Osteoblast (primary cell): ENCODE measurements around the gene TMEM41B. TPM values are rescaled to one million over a fixed set of nuclear protein-coding genes. Genes with fewer than 3 reads are reported as not detected.

Source experiments
- DNase-seq: peaks from one replicate; pipeline ENCODE4 v3.0.0; 2011; ENCODE audit warnings: low spot score, mixed read lengths; ENCODE audit not compliant: insufficient read length; ENCODE audit errors: missing footprints
- H2AFZ ChIP-seq: 2 replicates; pipeline ENCODE4 v1.6.0; 2011; ENCODE audit warnings: mild to moderate bottlenecking, low read length
- H3K27ac ChIP-seq: 2 replicates; pipeline ENCODE4 v1.5.1; 2011; ENCODE audit warnings: mild to moderate bottlenecking, low read depth, low read length, moderate library complexity
- H3K27me3 ChIP-seq: 2 replicates; pipeline ENCODE4 v1.6.0; 2012; ENCODE audit warnings: mild to moderate bottlenecking, control low read depth, inconsistent platforms, low read length, moderate library complexity; ENCODE audit not compliant: insufficient read depth
- H3K36me3 ChIP-seq: 2 replicates; pipeline ENCODE4 v1.5.1; 2011; ENCODE audit warnings: mild to moderate bottlenecking, low read length, control low read depth, moderate library complexity; ENCODE audit not compliant: insufficient read depth
- H3K4me1 ChIP-seq: 2 replicates; pipeline ENCODE4 v1.5.1; 2011; ENCODE audit warnings: mild to moderate bottlenecking, low read length, control low read depth, moderate library complexity; ENCODE audit not compliant: insufficient read depth
- H3K4me2 ChIP-seq: 2 replicates; pipeline ENCODE4 v1.6.0; 2011; ENCODE audit warnings: mild to moderate bottlenecking, low read length; ENCODE audit not compliant: insufficient read depth
- H3K4me3 ChIP-seq: fragments of 200-600 bp; sonication (generic); 3 replicates; pipeline ENCODE4 v1.5.1; 2012; ENCODE audit warnings: mild to moderate bottlenecking, low read length, inconsistent platforms; ENCODE audit not compliant: insufficient read depth
- H3K79me2 ChIP-seq: 2 replicates; pipeline ENCODE4 v1.6.0; 2012; ENCODE audit warnings: mild to moderate bottlenecking, low read length, control low read depth, inconsistent platforms; ENCODE audit not compliant: insufficient read depth
- H3K9me3 ChIP-seq: 2 replicates; pipeline ENCODE4 v1.5.1; 2011; ENCODE audit warnings: low read depth, low read length, control low read depth
- H4K20me1 ChIP-seq: 2 replicates; pipeline ENCODE4 v1.6.0; 2012; ENCODE audit warnings: mild to moderate bottlenecking, low read length, control low read depth; ENCODE audit not compliant: insufficient read depth
- CTCF ChIP-seq: IDR thresholded peaks from 2 replicates; pipeline ENCODE4 v1.5.1; 2011; ENCODE audit warnings: mild to moderate bottlenecking, low read depth, low read length, moderate library complexity; ENCODE audit errors: extremely low read depth
- total RNA-seq: library from RNA; depleted of rRNA; stranded (reverse); fragments of >200 nt; gene quantifications from 2 replicates; pipeline ENCODE4 v1.2.3, GENCODE V29; 2012

TMEM41B gene
- total RNA-seq, 1 donor = 56.1 TPM

GRCh38 chr11:9273376-9274336, 40.7 kb downstream of the TMEM41B start:
- no peak for TF ChIP-seq CTCF
- H3K79me2 ChIP-seq = no peaks in the 10 kb centered on the region
- no peaks in the 10 kb centered on the region for H3K36me3 ChIP-seq
- no peak overlapping the region for H3K4me3 ChIP-seq
- H4K20me1 ChIP-seq = no peaks in the 10 kb centered on the region
- peak; percentile 58 for DNase-seq
- H3K9me3 ChIP-seq = no peaks in the 10 kb centered on the region
- H3K4me2 ChIP-seq = no peak overlapping the region
- H3K4me1 ChIP-seq = no peaks in the 10 kb centered on the region
- no peak overlapping the region for H3K27ac ChIP-seq
- H2AFZ ChIP-seq = no peak overlapping the region
- H3K27me3 ChIP-seq = no peaks in the 10 kb centered on the region

GRCh38 chr11:9269492-9270013, 44.8 kb downstream of the TMEM41B start:
- H3K27ac ChIP-seq = no peak overlapping the region
- TF ChIP-seq CTCF = no peak

GRCh38 chr11:9267680-9268079, 46.7 kb downstream of the TMEM41B start:
- H3K36me3 ChIP-seq = no peaks in the 10 kb centered on the region
- no peak for TF ChIP-seq CTCF
- no peak overlapping the region for H3K4me3 ChIP-seq
- H4K20me1 ChIP-seq = peaks cover 2% of the 10 kb centered on the region
- no peak for DNase-seq
- no peak overlapping the region for H3K4me2 ChIP-seq
- H3K79me2 ChIP-seq = peaks cover 18% of the 10 kb centered on the region
- H3K9me3 ChIP-seq = no peaks in the 10 kb centered on the region
- no peak overlapping the region for H3K27ac ChIP-seq
- H2AFZ ChIP-seq = no peak overlapping the region
- H3K4me1 ChIP-seq = peaks cover 5% of the 10 kb centered on the region
- no peaks in the 10 kb centered on the region for H3K27me3 ChIP-seq

More at GRCh38 chr11:9269492-9270013, 44.8 kb downstream of the TMEM41B start:
- H3K4me3 ChIP-seq = no peak overlapping the region
- H3K9me3 ChIP-seq = no peaks in the 10 kb centered on the region
- H3K36me3 ChIP-seq = no peaks in the 10 kb centered on the region
- peaks cover 2% of the 10 kb centered on the region for H3K79me2 ChIP-seq
- H3K27me3 ChIP-seq = no peaks in the 10 kb centered on the region
- no peaks in the 10 kb centered on the region for H4K20me1 ChIP-seq
- no peak overlapping the region for H3K4me2 ChIP-seq
- no peak for DNase-seq
- no peak overlapping the region for H2AFZ ChIP-seq
- peaks cover 5% of the 10 kb centered on the region for H3K4me1 ChIP-seq

GRCh38 chr11:9266926-9267325, 47.5 kb downstream of the TMEM41B start:
- TF ChIP-seq CTCF = no peak
- Histone ChIP-seq H2AFZ (no peak overlapping the region), H3K4me2 (no peak overlapping the region), H3K9me3 (no peaks in the 10 kb centered on the region), H3K27ac (no peak overlapping the region), H3K79me2 (peaks cover 25% of the 10 kb centered on the region), H3K4me1 (peaks cover 9% of the 10 kb centered on the region), H3K36me3 (no peaks in the 10 kb centered on the region), H3K27me3 (no peaks in the 10 kb centered on the region), H3K4me3 (no peak overlapping the region), H4K20me1 (peaks cover 9% of the 10 kb centered on the region)
- no peak for DNase-seq
